Activated naive CD4-positive, alpha-beta T cell treated with anti-CD3 and anti-CD28 coated beads, Interleukin-2, amount 50 U/mL, for 16 hours (primary cell): ENCODE results near the gene GLCCI1.
"Not testable (repeated sequence)": the region's sequence is repeated elsewhere in the genome, so short reads cannot be mapped to it uniquely, and the experiment has no call there.

Experiments
- DNase-seq: peaks from one replicate; pipeline ENCODE4 v3.0.0-alpha.2; 2020

Gene GLCCI1

DNA sequence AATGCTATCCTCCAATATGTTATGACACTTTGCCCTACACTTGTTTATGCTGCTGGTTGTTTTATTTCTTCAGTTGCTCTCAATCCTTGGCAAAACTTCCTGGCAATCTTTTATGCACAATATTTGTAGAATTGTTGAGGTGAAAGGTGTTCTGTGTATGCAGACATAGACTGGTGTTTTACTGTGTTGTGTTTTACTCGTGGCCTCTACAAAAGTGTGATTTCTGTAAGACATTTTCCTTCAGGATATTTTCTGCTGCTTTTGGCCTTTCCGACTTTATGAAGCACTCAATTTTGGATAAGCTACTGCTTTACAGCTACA is 21.8 kb downstream of the GLCCI1 start:
- no peak for DNase-seq

DNA sequence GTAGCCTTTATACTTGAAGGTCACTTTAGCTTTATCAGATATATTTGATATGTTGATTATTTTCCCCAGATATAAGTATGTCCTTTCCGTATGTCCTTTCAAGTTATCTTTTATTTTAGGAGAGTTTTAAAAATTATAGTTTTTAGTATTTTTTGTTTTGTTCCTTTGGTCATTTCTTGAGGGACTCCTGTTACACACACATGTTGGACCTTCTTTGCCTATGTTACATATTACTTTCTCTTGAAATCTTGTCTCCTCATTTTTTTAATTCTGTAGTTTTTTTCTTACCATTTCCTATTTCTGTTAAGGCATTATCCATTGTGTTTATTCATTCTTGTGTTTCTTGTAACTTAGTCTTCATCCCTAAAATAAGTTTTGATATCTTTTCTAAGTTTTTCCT is 23.9 kb downstream of the GLCCI1 start:
- DNase-seq, result no peak

DNA sequence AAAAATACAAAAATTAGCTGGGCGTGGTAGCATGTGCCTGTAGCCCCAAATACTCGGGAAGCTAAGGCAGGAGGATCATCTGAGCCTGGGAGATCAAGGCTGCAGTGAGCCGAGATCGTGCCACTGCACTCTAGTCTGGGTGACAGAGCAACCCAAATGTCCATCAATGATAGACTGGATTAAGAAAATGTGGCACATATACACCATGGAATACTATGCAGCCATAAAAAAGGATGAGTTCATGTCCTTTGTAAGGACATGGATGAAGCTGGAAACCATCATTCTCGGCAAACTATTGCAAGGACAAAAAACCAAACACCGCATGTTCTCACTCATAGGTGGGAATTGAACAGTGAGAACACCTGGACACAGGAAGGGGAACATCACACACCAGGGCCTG is 26.8 kb downstream of the GLCCI1 start:
- DNase-seq, result not testable (repeated sequence)

DNA sequence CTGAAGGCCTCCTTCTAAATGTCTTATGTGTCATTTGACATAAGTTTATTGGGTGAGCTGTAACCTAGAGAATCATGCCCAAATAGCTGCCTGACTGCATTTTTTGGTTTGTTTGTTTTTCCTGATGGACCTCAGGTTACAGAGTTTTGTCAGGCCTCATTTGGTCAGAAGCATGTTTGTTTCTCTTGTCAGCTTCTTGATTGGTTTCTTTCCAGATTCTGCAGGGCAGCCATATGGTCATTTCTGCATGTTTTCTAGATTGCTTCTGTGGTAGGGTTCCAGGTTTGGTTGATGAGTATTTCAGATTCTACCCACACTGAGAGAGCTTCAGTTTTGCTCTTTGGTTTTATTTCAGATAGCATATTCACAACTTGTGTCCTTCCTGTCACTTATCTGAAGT is 28.0 kb downstream of the GLCCI1 start:
- no peak for DNase-seq

DNA sequence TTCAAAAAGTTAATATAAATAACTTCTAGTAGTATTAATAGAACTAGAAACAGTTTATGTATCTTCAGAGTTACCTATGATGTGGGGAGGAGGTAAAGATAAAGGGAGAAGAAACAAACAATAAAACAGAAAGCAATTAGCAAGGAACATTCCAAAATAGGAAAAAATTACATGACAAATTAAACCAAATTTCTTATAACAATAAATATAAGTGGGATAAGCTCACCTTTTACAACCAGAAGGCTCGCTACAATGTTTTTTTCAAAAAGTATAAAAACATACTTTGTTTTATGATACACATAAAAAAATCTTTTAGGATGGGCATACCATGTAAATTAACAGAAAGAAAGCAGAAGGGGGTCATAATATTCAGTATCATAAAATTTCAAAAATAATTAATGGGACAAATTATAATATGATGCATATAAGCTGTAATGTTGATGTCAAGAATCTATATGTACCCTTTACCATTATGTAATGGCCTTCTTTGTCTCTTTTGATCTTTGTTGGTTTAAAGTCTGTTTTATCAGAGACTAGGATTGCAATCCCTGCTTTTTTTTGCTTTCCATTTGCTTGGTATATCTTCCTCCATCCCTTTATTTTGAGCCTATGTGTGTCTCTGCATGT is 31.8 kb downstream of the GLCCI1 start:
- DNase-seq, result no peak

DNA sequence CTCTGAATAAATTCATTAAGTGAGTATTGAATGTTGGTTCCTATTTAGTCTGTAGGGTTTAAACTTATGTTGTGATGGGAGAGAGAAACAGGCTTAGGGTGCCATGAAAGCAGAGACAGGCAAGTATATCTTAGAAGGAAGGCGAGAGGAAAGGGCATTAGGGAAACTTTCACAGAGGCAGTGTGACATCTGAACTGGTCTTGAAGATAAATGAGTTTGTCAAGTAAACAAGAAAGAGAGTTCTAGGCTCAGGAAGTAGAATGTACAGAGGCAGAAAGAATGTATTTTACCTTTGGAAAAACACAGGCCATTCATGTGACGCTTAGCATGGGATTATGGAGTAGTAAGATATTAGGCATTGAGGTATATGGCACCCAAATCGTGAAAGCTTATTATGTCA is 34.5 kb downstream of the GLCCI1 start:
- no peak for DNase-seq

DNA sequence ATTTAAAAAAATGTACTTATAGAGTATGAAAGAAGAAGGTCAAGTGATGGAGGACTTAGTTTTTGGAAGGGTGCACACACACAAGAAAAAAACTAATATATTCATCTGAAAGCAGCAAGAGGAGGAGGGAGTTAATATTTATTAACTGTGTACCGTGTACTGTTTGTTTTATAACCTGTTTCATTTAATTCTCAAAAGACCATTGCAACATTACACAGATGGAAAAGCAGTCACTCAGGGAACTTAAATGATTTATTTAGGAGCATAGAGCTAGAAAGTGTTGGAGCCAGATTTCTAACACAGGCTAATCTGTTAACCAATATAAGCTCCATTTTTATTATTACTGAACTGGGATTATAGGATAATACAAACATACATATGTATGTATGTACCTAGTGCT is 36.7 kb downstream of the GLCCI1 start:
- no peak for DNase-seq

DNA sequence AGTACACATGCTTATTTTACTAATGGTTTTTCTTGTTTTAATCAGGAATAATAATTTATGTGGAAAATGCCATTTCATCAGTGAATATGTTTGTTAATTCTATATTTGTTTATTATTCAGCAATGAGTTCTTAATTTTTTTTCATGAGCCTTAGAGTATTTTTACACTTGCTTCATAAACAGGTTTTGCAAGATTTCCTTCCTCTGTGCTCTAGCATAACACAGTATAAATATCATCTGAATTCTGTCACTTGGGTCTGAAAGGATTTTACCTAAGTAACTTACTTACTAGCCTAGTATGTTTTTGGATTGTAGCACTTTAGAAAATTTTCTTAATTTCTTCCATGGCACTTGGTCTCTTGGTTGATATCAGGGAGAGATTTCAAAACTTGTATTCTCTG is 45.8 kb downstream of the GLCCI1 start:
- DNase-seq, result no peak

DNA sequence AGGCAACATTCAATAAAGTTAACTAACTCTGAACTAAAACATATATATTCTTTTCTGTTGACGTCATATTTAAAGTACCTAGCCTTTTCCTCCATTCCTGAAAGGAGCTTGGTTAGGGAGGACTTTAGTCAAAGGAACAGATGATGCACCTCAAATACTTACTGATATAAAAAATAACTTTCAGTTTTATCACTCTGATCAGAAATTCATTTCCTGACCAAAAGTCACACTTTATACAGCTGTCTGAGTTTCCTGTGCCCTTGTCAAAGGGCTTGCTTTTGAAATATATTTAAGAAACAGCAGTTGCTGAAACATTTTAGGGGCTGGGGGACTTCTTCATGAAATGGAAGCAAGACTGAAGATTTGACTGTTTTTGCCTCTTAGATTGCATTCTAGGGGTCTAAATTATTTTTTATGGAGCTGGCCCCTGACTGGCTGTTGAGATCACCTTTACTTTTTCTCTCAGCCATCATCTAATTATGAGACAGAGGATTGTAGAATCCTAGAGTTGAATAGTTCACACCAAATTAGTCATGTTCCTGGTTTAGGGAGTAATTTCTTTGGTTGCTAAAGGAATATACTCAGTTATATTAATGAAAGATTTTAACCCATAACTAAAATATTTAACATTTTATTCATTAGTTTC is 46.6 kb downstream of the GLCCI1 start:
- DNase-seq, result no peak

DNA sequence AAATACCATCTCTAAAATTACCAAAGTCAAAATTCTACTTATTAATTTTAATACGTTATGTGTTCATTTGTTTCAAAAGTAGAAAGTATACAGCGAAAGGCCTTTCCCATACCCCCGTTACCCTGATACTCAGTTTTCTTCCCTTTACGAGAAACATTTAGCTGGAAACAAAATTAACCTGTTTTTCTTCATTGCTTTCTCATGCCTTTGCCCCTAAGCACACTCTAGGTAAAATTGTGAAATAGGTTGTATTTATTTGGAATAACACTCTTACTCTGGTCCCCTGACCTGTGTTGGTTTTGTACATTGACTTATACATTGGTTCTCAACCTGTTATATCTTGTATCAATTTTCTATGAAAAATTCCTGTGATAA is 47.1 kb downstream of the GLCCI1 start:
- no peak for DNase-seq

DNA sequence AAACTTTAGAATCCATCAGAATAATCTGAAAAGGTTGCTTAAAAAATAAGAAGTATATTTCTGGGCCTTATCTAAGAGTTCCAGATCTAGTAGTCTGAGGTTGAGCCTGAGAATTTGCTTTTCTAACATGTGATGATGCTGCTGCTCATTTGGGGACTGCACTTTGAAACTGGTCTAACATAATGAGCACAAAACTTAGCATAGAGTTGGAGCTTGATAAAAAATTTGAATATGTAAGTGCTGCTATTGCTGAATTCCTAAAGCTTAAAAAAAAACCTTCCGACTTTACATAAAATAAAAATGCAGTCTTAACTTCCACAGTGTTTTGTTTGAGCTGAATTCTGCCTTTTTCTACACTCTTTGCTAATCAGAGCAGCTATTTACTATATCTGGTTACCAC is 48.8 kb downstream of the GLCCI1 start:
- no peak for DNase-seq

DNA sequence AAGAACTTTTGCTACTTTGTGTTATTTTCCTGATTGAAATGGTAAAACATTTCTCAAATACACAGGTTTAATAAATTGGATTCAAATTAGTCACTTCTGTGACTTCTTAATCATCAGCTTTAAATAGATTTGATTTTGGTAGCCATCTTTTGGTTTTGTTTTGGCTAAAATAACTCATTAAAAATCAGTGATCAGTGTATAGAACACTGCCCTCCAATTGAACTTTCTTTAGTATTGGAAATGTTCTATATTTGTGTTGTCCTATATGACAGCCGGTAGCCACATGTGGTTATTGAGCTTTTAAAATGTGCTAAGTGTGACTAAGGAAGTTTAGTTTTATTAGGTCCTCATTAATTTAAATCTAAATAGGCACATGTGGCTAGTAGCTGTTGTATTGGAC is 50.4 kb downstream of the GLCCI1 start:
- no peak for DNase-seq

DNA sequence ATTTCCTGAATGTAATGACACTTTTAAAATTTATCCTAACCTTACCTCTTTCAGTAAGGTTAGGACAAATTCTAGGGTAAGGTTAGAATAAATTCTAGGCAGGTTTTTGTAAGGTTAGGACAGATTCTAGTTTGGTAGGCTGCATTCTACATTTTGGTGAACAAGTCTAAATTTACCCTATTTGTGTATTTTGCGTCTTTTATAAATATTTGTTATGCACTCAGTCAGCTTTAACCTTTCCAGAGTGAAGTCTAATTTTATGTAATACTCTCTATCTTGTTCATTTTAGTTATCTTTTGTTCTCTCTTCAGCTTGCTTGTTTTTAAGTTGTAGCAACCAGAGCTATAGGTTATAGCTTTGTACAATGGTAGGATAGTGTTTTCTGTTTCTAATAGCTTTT is 54.0 kb downstream of the GLCCI1 start:
- no peak for DNase-seq

DNA sequence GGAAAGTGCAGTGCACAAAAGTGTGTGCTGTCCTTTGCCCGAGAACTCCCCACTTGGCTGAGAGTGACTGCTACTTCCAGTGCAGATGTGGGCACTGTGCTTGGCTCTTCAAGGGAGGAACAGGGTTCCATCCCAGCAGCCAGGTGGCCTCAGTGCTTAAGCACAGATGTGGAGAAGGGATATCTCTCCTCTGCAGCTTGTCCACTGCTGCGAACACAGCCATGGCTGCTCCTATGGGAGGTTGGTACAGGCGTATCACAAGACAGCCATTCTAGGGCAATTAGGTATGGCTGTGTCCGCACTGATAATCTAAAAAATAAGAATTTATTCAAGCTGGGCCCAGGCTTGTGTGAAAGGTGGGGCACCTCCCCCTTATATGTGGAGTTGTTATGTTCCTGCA is 66.6 kb downstream of the GLCCI1 start:
- no peak for DNase-seq

DNA sequence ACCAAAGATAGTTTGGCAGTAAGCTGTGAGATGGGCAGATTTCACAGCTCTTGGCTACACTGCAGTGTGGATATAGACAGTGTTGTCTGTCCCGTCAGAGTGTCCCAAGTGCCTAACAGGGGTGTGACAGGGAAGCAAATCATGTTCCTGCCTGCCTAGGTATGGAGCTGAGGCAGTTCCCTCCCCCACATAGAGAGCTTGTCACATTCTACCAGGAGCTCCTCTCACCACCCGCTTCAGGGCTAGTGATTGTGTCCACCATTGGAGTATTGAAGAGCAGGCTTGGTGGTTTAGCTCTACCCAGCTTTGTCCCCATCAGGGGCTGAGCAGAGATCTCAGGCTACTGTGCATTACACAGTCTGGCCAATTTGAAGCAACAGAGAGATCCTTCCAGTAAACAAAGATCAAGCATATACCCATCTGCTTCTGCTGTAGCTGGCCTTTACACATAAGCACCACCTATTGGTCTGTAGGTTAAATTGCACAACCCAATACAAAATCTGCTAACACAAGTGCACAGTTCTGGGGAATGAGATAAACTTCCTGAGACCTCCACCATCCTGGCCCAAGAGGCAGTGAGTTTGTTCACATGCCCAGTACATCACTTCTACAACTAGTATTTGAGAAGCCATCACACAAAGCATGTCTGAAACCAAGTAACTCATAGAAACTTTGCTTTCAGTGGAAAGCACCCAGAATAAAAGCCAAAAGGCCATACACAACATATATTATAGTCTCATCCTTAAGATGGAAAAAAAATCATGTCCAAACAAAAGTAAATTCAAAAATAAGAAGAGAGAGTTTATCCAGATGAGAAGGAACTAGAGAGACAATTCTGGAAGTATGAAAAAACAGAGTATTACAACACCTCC is 67.3 kb downstream of the GLCCI1 start:
- no peak for DNase-seq

DNA sequence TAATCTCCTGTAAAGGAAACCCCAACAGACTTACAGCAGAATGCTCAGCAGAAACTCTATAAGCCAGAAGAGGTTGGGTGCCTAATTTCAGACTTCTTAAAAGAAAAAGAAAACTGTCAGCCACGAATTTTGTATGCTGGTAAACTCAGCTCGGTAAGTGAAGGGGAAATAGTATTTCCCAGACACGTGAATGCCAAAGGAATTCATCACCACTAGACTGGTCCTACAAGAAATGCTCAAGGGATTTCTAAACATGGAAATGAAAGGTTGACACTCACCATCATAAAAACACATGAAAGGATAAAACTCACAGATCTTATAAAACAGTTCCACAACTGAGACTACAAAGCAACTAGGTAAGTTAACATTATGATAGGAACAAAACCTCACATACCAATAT is 68.6 kb downstream of the GLCCI1 start:
- DNase-seq, result no peak

DNA sequence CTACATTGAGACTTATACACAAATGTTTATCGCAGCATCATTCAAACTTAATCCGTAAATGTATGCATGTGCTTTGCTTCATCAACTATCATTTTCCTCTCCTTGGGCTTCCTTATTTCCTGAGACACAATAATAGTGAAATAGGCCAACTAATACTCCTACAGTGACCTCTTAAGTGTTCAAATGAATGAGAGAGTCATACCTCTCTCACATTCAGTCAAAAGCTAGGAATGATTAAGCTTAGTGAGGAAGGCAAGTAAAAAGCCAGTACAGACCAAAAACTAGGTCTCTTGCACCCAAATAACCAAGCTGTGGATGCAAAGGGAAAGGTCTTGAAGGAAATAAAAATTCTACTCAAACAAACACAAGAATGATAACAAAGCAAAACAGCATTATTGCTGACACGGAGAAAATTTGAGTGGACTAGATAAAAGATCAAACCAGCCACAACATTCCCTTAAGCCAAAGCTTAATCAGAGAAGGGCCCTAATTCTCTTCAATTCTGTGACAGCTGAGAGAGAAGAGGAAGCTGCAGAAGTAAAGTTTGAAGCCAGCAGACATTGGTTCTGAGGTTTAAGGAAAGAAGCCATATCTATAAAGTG is 72.3 kb downstream of the GLCCI1 start:
- no peak for DNase-seq

DNA sequence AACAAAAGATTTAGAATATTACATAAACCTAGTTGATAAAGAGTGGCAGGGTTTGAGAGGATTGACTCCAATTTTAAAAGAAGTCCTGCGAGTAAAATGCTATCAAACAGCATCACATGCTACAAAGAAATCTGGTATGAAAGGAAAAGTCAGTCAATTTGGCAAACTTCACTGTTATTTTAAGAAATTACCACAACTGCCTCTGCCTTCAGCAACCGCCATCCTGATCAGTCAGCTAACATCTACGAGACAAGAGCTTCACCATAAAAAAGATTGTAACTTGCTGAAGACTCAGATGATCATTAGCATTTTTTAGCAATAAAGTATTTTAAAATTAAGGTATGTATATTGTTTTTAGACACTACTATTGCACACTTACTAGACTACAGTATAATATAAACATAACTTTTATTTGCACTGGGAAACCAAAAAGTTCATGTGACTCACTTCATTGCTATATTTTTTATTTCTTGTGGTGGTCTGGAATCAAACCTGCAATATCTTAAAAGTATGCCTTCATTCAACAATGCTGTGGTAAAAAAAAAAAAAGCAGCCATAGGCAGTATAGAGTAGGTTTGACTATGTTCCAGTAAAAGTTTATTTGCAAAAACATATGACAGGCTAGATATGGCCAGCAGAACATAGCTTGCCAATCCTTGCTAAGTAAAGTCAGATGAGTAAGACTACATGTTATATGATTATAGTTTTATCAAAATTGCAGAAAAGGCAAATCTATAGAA is 74.4 kb downstream of the GLCCI1 start:
- DNase-seq, result no peak

DNA sequence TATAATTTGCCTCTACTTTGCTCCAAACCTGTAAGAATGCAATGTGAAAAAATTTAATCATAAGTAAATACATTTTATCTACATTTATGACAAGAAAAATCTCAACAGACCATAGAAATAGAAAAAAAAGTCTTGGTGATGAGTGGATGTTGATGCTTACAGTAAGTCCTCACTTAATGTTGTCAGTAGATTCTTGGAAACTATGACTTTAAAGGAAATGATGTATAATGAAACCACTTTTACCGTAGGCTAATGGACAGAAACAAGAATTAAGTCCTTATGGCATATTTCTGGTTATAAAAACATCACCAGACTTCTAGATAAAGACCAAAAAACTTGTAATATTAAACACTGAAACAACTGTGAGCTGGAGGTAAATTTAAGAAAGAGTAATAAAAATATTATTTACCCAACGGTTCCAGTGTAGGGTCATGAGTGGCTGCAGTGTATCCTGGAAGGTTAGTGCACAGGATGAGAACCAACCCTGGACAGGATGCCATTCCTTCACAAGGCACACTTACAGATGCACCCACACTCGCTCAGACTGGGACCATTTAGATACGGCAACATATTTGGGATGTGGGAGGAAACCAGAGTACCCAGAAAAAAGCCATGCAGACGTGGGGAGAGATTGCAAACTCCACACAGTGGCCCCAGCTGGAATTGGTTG is 76.3 kb downstream of the GLCCI1 start:
- DNase-seq, result no peak

DNA sequence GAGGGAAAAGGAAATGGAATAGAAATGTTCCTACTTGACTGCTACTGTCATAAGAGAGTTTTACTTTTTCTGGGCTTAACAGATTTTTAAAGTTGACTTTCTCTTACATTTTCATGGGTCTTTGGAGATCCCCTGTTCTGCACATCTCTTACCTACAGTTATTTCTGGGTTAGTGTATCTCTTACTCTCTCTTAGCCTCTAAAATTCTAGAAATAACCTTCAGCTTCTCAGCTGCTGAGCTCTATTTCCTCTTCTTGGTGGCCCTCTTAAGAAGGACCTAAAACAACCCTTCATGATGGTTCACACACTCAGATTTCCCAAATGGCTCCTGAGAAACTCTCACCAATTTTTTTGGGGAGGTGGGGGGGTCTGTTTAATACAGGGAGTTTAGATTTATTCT is 79.5 kb downstream of the GLCCI1 start:
- not testable (repeated sequence) for DNase-seq

DNA sequence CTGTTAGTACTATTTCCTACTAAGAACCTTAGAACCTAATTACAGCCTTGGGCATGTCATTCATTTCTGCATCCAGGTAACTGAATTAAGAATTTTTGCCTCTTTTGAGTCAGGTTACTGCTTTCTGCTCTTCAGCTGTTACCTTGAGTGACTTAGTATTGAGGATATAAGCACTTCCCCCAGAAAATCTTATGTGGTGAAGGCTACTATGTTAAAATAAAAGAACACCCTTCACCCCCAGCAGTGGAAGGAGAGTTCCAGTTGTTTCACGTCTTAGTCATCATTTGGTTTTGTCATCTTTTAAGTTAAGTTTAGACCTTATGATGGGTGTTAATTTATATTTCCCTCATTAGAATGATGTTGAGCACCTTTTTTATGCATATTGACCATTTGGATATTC is 82.8 kb downstream of the GLCCI1 start:
- no peak for DNase-seq

DNA sequence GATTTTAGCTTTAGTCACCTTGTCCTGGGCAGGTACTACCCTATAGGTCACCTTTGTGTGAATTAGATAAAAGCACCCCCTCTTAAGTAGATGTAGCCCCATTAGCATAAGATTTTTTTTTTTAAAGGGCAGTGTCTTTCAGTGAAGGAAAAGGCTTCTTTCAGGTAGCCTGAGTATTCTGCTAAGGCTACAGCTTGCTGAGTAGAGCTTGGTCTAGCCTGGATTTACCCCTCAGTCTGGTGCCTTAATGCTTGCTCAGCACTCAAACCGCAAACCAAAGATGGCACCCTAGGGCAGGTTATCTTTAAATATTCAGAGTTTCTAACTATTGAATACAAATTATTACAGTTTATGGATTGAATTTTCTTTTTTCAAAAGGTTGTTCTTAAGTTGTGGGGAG is 83.4 kb downstream of the GLCCI1 start:
- DNase-seq, result no peak

DNA sequence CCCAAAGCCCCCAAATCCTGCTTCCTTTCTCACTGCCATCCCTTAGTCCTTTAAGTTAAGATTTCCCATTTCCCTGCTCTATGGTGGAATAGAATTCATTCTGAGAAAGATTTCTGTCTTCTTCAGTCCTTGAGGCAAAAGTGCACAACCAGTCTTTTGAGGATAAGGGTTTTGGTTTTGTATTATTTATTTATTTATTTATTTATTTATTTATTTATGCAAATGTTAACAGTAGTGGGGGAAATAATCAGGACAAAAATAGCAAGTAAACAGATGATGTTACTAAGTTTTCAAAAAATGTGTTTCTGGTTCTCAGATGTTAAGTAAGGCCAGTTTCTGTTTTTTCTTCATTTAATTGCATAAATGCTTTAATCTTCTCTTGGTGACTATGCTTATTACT is 84.2 kb downstream of the GLCCI1 start:
- DNase-seq, result no peak
